ENCODE results near the gene TNIK. TPM values are rescaled to one million over a fixed set of nuclear protein-coding genes. Genes with fewer than 3 reads are reported as not detected.

TNIK gene
- total RNA-seq, 4 donors from 2014 or later = 1.5 to 20.3 (median 7.7) TPM

DNA sequence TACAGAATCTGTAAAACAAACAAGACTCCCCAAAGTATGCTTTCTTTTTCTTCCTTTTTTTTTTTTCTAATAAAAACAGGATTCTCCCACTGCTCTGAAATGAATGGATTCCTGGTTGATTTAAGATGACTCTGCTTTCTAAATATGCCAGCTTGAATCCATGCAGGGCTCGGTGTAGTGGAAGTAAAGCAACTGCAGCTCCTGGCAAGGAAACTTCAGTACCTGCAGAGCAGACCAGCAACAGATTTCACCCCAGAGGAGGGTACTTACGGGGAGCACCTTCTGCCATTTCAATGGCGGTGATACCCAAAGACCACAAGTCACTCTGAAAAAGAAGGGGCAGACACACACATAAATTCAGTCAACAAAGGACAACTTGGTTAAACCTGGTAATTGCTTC is 283.1 kb downstream of the TNIK start:
- no peak overlapping the region for H3K27ac ChIP-seq
- TF ChIP-seq, protein P1, sequence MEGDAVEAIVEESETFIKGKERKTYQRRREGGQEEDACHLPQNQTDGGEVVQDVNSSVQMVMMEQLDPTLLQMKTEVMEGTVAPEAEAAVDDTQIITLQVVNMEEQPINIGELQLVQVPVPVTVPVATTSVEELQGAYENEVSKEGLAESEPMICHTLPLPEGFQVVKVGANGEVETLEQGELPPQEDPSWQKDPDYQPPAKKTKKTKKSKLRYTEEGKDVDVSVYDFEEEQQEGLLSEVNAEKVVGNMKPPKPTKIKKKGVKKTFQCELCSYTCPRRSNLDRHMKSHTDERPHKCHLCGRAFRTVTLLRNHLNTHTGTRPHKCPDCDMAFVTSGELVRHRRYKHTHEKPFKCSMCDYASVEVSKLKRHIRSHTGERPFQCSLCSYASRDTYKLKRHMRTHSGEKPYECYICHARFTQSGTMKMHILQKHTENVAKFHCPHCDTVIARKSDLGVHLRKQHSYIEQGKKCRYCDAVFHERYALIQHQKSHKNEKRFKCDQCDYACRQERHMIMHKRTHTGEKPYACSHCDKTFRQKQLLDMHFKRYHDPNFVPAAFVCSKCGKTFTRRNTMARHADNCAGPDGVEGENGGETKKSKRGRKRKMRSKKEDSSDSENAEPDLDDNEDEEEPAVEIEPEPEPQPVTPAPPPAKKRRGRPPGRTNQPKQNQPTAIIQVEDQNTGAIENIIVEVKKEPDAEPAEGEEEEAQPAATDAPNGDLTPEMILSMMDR (IDR thresholded peaks at IDR 0.05) = no peak
- TF ChIP-seq POLR2A (IDR thresholded peaks at IDR 0.05) = no peak
- H3K36me3 ChIP-seq = no peaks in the 10 kb centered on the region
- H3K27me3 ChIP-seq = no peaks in the 10 kb centered on the region
- H3K4me3 ChIP-seq = no peak overlapping the region
- no peak for DNase-seq
- H3K4me1 ChIP-seq = peaks cover 0 to 6% of the 10 kb centered on the region in 2 donors
- intact Hi-C loops (cut with DNase I; ENCODE audit: low total_unique reads) = no loop called here
- H3K9me3 ChIP-seq = no peaks in the 10 kb centered on the region

DNA sequence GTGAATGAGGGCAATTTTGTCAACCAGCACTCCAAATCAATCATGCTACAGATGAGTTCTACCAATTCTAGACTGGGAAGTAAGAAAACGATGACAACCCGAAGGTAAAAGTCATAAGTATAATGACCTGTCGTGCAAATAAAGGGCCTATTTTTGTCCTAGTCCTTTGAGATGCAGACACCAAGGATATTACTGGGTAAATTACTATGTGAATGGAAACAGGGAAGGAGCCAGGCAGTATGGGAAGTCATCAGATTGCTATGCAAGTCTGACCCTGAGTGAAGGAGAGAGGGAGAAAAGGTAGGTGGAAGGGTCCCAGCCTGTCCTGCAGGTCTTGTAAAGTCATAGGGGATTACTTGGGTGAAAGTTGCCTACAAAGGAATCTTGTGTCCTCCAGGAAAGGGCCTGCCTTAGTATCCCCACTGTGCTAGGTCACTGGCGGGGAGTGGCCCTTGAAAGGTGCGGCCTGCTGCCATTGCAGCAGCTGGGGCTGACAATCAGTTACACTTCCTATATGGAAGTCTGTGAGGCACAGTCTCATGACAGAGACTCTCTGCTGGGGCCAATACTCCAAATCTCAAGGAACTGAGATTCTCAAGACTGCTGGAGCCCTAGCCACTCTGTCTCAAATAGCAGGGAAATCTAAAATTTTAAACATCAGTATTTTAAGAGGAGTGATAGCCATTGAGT is 283.8 kb downstream of the TNIK start:
- Histone ChIP-seq H3K27me3 (no peaks in the 10 kb centered on the region), H3K36me3 (no peaks in the 10 kb centered on the region), H3K4me1 (peaks cover 0 to 6% of the 10 kb centered on the region in 2 donors), H3K9me3 (no peaks in the 10 kb centered on the region), H3K27ac (peak overlapping the region; percentile 63 to 72), H3K4me3 (peak overlapping the region in 1 of 2 donors; percentile 4)
- no peak for DNase-seq
- no peak for TF ChIP-seq POLR2A (IDR thresholded peaks at IDR 0.05)
- TF ChIP-seq, protein P1 (IDR thresholded peaks at IDR 0.05) = no peak
- intact Hi-C loops (cut with DNase I; ENCODE audit: low total_unique reads) = no loop called here

DNA sequence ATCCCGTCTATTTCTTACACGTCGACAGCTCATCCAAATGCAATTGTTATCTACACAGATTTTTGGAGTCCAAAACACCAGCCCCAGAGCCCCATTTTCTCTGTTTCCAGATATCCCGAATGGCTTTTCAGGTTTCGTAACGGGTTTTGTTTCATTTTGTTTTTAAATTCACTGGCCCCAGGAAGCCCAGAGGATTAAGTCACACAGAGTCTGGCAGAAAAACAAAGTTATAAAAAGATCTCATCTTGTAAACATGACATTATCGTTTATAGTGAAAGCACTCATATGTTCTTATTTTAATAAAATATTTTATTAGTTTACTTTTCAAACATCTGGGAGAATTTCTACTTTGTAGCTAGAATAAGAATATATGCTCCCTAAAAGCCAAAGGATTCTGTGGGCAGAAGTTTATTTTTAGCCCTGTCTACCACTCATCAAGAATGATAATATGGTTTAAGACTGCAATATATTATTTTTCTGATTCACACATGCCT is 284.4 kb downstream of the TNIK start:
- no peaks in the 10 kb centered on the region for H3K9me3 ChIP-seq
- no peak for TF ChIP-seq POLR2A (IDR thresholded peaks at IDR 0.05)
- TF ChIP-seq, protein P1 (IDR thresholded peaks at IDR 0.05) = no peak
- H3K4me3 ChIP-seq = peak overlapping the region in 1 of 2 donors; percentile 4
- peak overlapping the region; percentile 63 to 72 for H3K27ac ChIP-seq
- DNase-seq = no peak
- intact Hi-C loops (cut with DNase I; ENCODE audit: low total_unique reads) = no loop called here
- H3K36me3 ChIP-seq = no peaks in the 10 kb centered on the region
- peaks cover 0 to 6% of the 10 kb centered on the region in 2 donors for H3K4me1 ChIP-seq
- no peaks in the 10 kb centered on the region for H3K27me3 ChIP-seq

DNA sequence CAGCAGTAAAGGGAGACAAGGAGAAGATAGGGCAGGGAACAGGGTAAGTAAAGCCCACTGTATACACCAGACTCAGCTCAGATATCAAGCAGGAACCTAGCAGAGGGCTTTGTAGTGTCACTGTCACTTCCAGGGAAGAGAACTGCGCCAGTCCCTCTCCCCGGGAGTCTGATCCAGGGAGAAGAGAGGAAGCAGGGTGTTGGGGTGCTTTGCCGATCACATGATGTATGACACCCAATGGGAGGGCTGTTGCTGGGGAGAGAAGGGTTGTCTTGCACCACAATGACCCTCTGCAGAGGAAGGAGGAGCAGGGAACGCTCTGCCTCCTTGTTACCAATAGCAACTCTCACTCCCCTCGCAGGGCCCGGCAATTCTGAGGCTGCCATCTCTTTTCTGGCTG is 286.5 kb downstream of the TNIK start:
- Histone ChIP-seq H3K27ac (no peak overlapping the region), H3K36me3 (no peaks in the 10 kb centered on the region), H3K9me3 (no peaks in the 10 kb centered on the region), H3K27me3 (no peaks in the 10 kb centered on the region), H3K4me1 (peaks cover 0 to 6% of the 10 kb centered on the region in 2 donors), H3K4me3 (no peak overlapping the region)
- no peak for DNase-seq
- intact Hi-C loops (cut with DNase I; ENCODE audit: low total_unique reads) = no loop called here
- TF ChIP-seq POLR2A (IDR thresholded peaks at IDR 0.05) = no peak
- TF ChIP-seq, protein P1 (IDR thresholded peaks at IDR 0.05) = no peak

DNA sequence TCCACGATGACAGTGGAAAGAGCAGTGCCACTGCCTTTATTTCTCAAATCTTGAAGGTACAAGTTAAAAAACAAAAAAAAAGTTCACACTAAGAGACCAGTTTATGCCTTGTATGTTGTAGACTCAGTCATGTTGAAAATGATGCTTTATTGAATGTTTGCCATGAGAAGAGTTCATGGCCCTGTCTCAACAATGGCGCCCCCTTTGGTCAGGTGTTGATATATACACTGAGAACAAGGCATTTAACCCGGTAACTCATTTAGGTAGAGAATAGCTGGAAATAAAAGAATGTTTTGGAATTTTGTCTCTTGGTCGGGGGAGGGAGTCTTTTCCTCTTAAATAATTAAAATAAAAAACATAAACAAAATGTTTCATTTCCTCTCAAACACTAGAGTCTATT is 288.1 kb downstream of the TNIK start:
- no peak overlapping the region for H3K4me3 ChIP-seq
- TF ChIP-seq, protein P1 (IDR thresholded peaks at IDR 0.05) = no peak
- TF ChIP-seq POLR2A (IDR thresholded peaks at IDR 0.05) = no peak
- DNase-seq = no peak
- no peaks in the 10 kb centered on the region for H3K27me3 ChIP-seq
- H3K36me3 ChIP-seq = no peaks in the 10 kb centered on the region
- no peaks in the 10 kb centered on the region for H3K9me3 ChIP-seq
- intact Hi-C loops (cut with DNase I; ENCODE audit: low total_unique reads) = no loop called here
- no peak overlapping the region for H3K27ac ChIP-seq
- peaks cover 0 to 6% of the 10 kb centered on the region in 2 donors for H3K4me1 ChIP-seq

All from uterus (tissue), 4 donors.